DMS153 treated with DMSO at 0.1 percent for 48 hours (cell line): ENCODE measurements around the gene RBCK1.

Experiments
- DNase-seq: peaks from one replicate; lab custom pipeline; 2025; ENCODE audit not compliant: unreplicated experiment; lab: John Stamatoyannopoulos, UW

The RBCK1 gene

GRCh38 chr20:397432-398237 lies 10.5 kb upstream of the RBCK1 start:
- no peak for DNase-seq

GRCh38 chr20:399182-399707 lies 8.9 kb upstream of the RBCK1 start:
- no peak for DNase-seq

- no peak for DNase-seq
These were observed 8.0 kb upstream of the RBCK1 start for GRCh38 chr20:400128-400453.

GRCh38 chr20:400454-401275 lies 7.4 kb upstream of the RBCK1 start:
- no peak for DNase-seq

- no peak for DNase-seq
These were observed 6.2 kb upstream of the RBCK1 start for GRCh38 chr20:401682-402495.

GRCh38 chr20:402496-402885 lies 5.6 kb upstream of the RBCK1 start:
- DNase-seq = no peak

GRCh38 chr20:402898-403581 lies 5.1 kb upstream of the RBCK1 start:
- no peak for DNase-seq

GRCh38 chr20:403582-403957 lies 4.5 kb upstream of the RBCK1 start:
- DNase-seq = no peak

- no peak for DNase-seq
These were observed 4.0 kb upstream of the RBCK1 start for GRCh38 chr20:404088-404487.

GRCh38 chr20:406200-407132 lies 1.6 kb upstream of the RBCK1 start:
- no peak for DNase-seq

- peak; percentile 40 for DNase-seq
These were observed 756 bp upstream of the RBCK1 start for GRCh38 chr20:407133-407952.

- DNase-seq = no peak
These were observed 971 bp downstream of the RBCK1 start for GRCh38 chr20:408843-409696.

- DNase-seq = no peak
These were observed 1.8 kb downstream of the RBCK1 start for GRCh38 chr20:409697-410559.

- no peak for DNase-seq
These were observed 4.0 kb downstream of the RBCK1 start for GRCh38 chr20:412081-412480.

GRCh38 chr20:414161-414560 lies 6.1 kb downstream of the RBCK1 start:
- no peak for DNase-seq

- DNase-seq = no peak
These were observed 7.8 kb downstream of the RBCK1 start for GRCh38 chr20:415820-416322.
